ENCODE results near the gene JUN.
A peak's percentile ranks its signal among the peaks of the same experiment; 100 is the strongest.

JUN gene

GRCh38 chr1:58783993-58784757 is at the start of gene JUN:
Gene JUN, minus strand, starts transcription at chr1:58784047. Its CDS starts 977 bp downstream, at chr1:58783070.
- peak within 1 kb of the TSS; percentile 76 for H3K4me3 ChIP-seq (ENCODE audit: low read length)
- no peak for TF ChIP-seq ZNF274 (IDR thresholded peaks at IDR 0.05; ENCODE audit: low read depth, low read length)

GRCh38 chr1:58833166-58833565 is 49.3 kb upstream of the JUN start:
- no peak overlapping the region for H3K4me3 ChIP-seq (ENCODE audit: low read length)

GRCh38 chr1:58830291-58830690 is 46.4 kb upstream of the JUN start:
- no peak for TF ChIP-seq ZNF274 (IDR thresholded peaks at IDR 0.05; ENCODE audit: low read depth, low read length)
- no peak overlapping the region for H3K4me3 ChIP-seq (ENCODE audit: low read length)

More at GRCh38 chr1:58833166-58833565, 49.3 kb upstream of the JUN start:
- no peak for TF ChIP-seq ZNF274 (IDR thresholded peaks at IDR 0.05; ENCODE audit: low read depth, low read length)

- TF ChIP-seq ZNF274 (IDR thresholded peaks at IDR 0.05; ENCODE audit: low read depth, low read length): no peak
- H3K4me3 ChIP-seq (ENCODE audit: low read length): no peak overlapping the region
Measured at GRCh38 chr1:58829866-58830265, 46.0 kb upstream of the JUN start.

- no peak for TF ChIP-seq ZNF274 (IDR thresholded peaks at IDR 0.05; ENCODE audit: low read depth, low read length)
- H3K4me3 ChIP-seq (ENCODE audit: low read length): no peak overlapping the region
Measured at GRCh38 chr1:58827298-58827697, 43.5 kb upstream of the JUN start.

GRCh38 chr1:58824753-58825389 is 41.0 kb upstream of the JUN start:
- no peak overlapping the region for H3K4me3 ChIP-seq (ENCODE audit: low read length)
- no peak for TF ChIP-seq ZNF274 (IDR thresholded peaks at IDR 0.05; ENCODE audit: low read depth, low read length)

- H3K4me3 ChIP-seq (ENCODE audit: low read length): no peak overlapping the region
- TF ChIP-seq ZNF274 (IDR thresholded peaks at IDR 0.05; ENCODE audit: low read depth, low read length): no peak
Measured at GRCh38 chr1:58823481-58824010, 39.7 kb upstream of the JUN start.

- no peak for TF ChIP-seq ZNF274 (IDR thresholded peaks at IDR 0.05; ENCODE audit: low read depth, low read length)
Measured at GRCh38 chr1:58821309-58821708, 37.5 kb upstream of the JUN start.

GRCh38 chr1:58818976-58819375 is 35.1 kb upstream of the JUN start:
- no peak overlapping the region for H3K4me3 ChIP-seq (ENCODE audit: low read length)
- no peak for TF ChIP-seq ZNF274 (IDR thresholded peaks at IDR 0.05; ENCODE audit: low read depth, low read length)

More at GRCh38 chr1:58821309-58821708, 37.5 kb upstream of the JUN start:
- H3K4me3 ChIP-seq (ENCODE audit: low read length): no peak overlapping the region

GRCh38 chr1:58818075-58818474 is 34.2 kb upstream of the JUN start:
- no peak overlapping the region for H3K4me3 ChIP-seq (ENCODE audit: low read length)
- no peak for TF ChIP-seq ZNF274 (IDR thresholded peaks at IDR 0.05; ENCODE audit: low read depth, low read length)

- TF ChIP-seq ZNF274 (IDR thresholded peaks at IDR 0.05; ENCODE audit: low read depth, low read length): no peak
- H3K4me3 ChIP-seq (ENCODE audit: low read length): peak overlapping the region; percentile 44; the same call in 1 of the 2 replicates
Measured at GRCh38 chr1:58816747-58817221, 32.9 kb upstream of the JUN start.

GRCh38 chr1:58816072-58816746 is 32.4 kb upstream of the JUN start:
- TF ChIP-seq ZNF274 (IDR thresholded peaks at IDR 0.05; ENCODE audit: low read depth, low read length): no peak
- peak overlapping the region; percentile 74 for H3K4me3 ChIP-seq (ENCODE audit: low read length)

- H3K4me3 ChIP-seq (ENCODE audit: low read length): peak overlapping the region; percentile 74
- TF ChIP-seq ZNF274 (IDR thresholded peaks at IDR 0.05; ENCODE audit: low read depth, low read length): no peak
Measured at GRCh38 chr1:58815686-58816071, 31.8 kb upstream of the JUN start.

GRCh38 chr1:58815069-58815685 is 31.3 kb upstream of the JUN start:
- TF ChIP-seq ZNF274 (IDR thresholded peaks at IDR 0.05; ENCODE audit: low read depth, low read length): no peak
- H3K4me3 ChIP-seq (ENCODE audit: low read length): peak overlapping the region; percentile 74
